Measurements from ENCODE around the gene LRRN2. TPM values are rescaled to one million over a fixed set of nuclear protein-coding genes. Genes with fewer than 3 reads are reported as not detected.

LRRN2 gene
- total RNA-seq, 2 donors from 2014 or later = 0.33 to 1.6 TPM

DNA sequence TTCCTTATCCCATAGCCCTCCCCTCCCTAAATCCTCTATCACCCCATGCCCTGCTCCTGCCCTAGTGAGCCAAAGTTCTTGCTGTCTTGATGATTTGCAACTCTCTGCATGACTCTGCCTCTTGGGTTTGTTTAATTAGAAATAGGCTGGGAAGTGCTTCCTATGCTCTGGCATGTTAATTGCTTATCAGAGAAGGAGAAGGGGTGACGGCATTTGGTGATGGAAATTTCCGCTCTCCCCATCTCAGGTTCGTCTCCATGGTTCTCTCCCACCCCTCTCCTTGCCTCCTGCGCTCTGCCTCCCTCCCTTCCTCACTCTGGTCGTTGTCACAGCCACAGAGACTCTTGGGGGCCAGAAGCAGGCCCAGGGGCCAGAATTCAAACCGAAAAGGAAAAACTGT, 68.9 kb downstream of the LRRN2 start:
- TF ChIP-seq, protein P1, sequence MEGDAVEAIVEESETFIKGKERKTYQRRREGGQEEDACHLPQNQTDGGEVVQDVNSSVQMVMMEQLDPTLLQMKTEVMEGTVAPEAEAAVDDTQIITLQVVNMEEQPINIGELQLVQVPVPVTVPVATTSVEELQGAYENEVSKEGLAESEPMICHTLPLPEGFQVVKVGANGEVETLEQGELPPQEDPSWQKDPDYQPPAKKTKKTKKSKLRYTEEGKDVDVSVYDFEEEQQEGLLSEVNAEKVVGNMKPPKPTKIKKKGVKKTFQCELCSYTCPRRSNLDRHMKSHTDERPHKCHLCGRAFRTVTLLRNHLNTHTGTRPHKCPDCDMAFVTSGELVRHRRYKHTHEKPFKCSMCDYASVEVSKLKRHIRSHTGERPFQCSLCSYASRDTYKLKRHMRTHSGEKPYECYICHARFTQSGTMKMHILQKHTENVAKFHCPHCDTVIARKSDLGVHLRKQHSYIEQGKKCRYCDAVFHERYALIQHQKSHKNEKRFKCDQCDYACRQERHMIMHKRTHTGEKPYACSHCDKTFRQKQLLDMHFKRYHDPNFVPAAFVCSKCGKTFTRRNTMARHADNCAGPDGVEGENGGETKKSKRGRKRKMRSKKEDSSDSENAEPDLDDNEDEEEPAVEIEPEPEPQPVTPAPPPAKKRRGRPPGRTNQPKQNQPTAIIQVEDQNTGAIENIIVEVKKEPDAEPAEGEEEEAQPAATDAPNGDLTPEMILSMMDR (IDR thresholded peaks at IDR 0.05) = no peak
- no peak for TF ChIP-seq POLR2A (IDR thresholded peaks at IDR 0.05)
- intact Hi-C loops (cut with DNase I) = no loop called here
- 75 to 79% methylated on average over 6 of the region's 6 CpGs for WGBS, 2 donors
- DNase-seq (no peak), ATAC-seq (no peak)
- Histone ChIP-seq H3K9me3 (no peaks in the 10 kb centered on the region), H3K27me3 (no peaks in the 10 kb centered on the region), H3K27ac (no peak overlapping the region), H3K36me3 (replicated peaks in 1 of 2; ENCODE audit: insufficient read depth in 1 of 2, low read depth in 2 of 2) (no peaks in the 10 kb centered on the region), H3K4me1 (no peaks in the 10 kb centered on the region), H3K4me3 (no peak overlapping the region)

DNA sequence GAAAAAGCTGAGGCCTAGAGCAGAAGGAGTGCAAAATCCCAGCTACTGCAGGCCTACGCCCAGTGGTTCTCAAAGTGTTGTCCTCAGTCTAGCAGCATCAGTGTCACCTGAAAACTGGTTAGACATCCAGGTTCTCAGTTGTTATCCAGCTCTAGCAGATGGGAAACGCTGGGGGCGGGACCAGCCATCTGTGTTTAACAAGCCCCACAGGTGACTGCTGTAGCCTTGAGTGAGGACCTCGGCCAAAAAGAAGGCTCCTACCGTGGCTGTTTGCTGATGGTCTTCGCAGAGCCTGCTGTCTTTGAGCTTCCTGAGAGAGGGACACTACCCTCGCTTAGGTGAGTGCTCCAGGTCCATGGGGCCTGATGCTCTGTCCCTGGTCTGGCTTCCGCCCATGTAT, 69.7 kb downstream of the LRRN2 start:
- no peak for ATAC-seq
- DNase-seq = no peak
- Histone ChIP-seq H3K27me3 (no peaks in the 10 kb centered on the region), H3K27ac (no peak overlapping the region), H3K4me1 (no peaks in the 10 kb centered on the region), H3K4me3 (no peak overlapping the region), H3K36me3 (replicated peaks in 1 of 2; ENCODE audit: insufficient read depth in 1 of 2, low read depth in 2 of 2) (no peaks in the 10 kb centered on the region), H3K9me3 (no peaks in the 10 kb centered on the region)
- intact Hi-C loops (cut with DNase I) = no loop called here
- WGBS, 2 donors = 67 to 75% methylated on average over 4 to 8 of the region's 8 CpGs
- no peak for TF ChIP-seq POLR2A (IDR thresholded peaks at IDR 0.05)
- TF ChIP-seq, protein P1 (IDR thresholded peaks at IDR 0.05) = no peak

DNA sequence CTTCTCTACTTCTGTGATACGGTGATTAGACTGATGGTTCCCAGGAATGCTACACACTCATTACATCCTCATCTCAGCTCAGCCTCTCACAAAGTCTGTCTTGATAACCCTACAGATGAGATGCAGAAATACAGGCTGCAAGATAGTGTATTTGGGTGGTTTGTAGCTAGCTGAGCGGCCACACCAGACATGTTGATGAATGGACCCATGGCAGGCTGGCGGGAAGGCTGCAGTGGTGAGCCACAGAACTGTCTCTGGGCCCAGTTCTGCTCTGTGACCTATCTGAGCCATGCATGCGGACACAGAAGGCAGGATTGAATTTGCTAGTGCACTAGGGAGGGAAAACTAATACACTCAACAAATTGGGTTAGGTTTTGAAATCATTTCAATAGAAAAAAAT, 71.9 kb downstream of the LRRN2 start:
- Histone ChIP-seq H3K36me3 (replicated peaks in 1 of 2; ENCODE audit: insufficient read depth in 1 of 2, low read depth in 2 of 2) (no peaks in the 10 kb centered on the region), H3K4me1 (no peaks in the 10 kb centered on the region), H3K4me3 (no peak overlapping the region), H3K27ac (no peak overlapping the region), H3K9me3 (no peaks in the 10 kb centered on the region), H3K27me3 (no peaks in the 10 kb centered on the region)
- ATAC-seq (no peak), DNase-seq (no peak)
- WGBS, 2 donors = 84 to 88% methylated on average over 3 to 4 of the region's 4 CpGs
- TF ChIP-seq, protein P1 (IDR thresholded peaks at IDR 0.05) = no peak
- no peak for TF ChIP-seq POLR2A (IDR thresholded peaks at IDR 0.05)
- intact Hi-C loops (cut with DNase I) = no loop called here

DNA sequence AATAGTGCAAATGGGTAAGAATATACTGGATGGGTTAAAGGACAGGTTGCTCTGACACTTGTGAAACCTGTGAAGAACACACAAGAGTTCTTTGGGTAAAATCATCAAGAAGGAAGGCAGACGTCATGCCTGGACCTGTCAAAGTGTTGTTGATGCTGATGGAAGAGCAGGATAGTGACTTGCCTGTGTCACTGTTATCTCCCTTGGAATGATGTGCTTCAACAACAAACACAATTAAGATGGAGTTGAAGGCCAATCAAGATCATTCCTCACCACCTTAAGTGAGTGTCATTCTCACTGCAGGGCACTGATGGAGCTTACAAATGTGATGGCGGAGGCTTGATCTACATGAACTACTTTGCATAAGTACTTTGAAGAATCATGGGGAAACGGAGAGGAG, 73.2 kb downstream of the LRRN2 start:
- WGBS, 2 donors = 83 to 91% methylated on average over 3 of the region's 3 CpGs

DNA sequence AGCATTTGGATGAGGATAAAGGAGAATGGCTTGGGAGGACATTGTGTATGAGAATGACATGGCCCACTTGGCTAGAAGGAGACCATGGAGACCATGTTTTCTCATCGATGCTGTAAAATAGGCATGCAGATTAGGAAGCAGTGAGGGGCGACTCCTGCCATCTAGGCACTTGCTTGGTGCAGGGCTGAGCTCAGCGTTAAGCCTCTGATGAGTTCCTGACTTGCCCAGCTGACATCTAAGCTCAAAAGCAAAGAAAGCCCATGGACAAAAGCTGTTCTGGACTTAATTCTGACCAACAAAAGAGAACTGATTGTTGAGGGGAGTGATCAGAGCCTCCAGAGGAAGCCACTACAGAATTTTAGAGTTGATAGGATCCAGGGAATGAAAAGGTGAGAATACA, 74.5 kb downstream of the LRRN2 start:
- no peaks in the 10 kb centered on the region for H3K36me3 ChIP-seq (replicated peaks in 1 of 2; ENCODE audit: insufficient read depth in 1 of 2, low read depth in 2 of 2)
- H3K27me3 ChIP-seq = no peaks in the 10 kb centered on the region
- no peaks in the 10 kb centered on the region for H3K9me3 ChIP-seq
- DNase-seq = no peak
- H3K4me3 ChIP-seq = no peak overlapping the region
- no peaks in the 10 kb centered on the region for H3K4me1 ChIP-seq
- 78 to 79% methylated on average over 3 of the region's 3 CpGs for WGBS, 2 donors
- H3K27ac ChIP-seq = no peak overlapping the region
- intact Hi-C loops (cut with DNase I) = no loop called here
- no peak for ATAC-seq
- TF ChIP-seq, protein P1 (IDR thresholded peaks at IDR 0.05) = no peak
- TF ChIP-seq POLR2A (IDR thresholded peaks at IDR 0.05) = no peak

More for the DNA sequence above, 73.2 kb downstream of the LRRN2 start:
- Histone ChIP-seq H3K4me1 (no peaks in the 10 kb centered on the region), H3K36me3 (replicated peaks in 1 of 2; ENCODE audit: insufficient read depth in 1 of 2, low read depth in 2 of 2) (no peaks in the 10 kb centered on the region), H3K9me3 (no peaks in the 10 kb centered on the region), H3K4me3 (no peak overlapping the region), H3K27me3 (no peaks in the 10 kb centered on the region), H3K27ac (no peak overlapping the region)
- ATAC-seq (no peak), DNase-seq (no peak)
- intact Hi-C loops (cut with DNase I) = no loop called here
- TF ChIP-seq POLR2A (IDR thresholded peaks at IDR 0.05) = no peak

Data from body of pancreas (tissue), 4 donors.